ENCODE measurements around the gene TYW1.
"Not testable (repeated sequence)": the region's sequence is repeated elsewhere in the genome, so short reads cannot be mapped to it uniquely, and the experiment has no call there.

TYW1 gene

DNA sequence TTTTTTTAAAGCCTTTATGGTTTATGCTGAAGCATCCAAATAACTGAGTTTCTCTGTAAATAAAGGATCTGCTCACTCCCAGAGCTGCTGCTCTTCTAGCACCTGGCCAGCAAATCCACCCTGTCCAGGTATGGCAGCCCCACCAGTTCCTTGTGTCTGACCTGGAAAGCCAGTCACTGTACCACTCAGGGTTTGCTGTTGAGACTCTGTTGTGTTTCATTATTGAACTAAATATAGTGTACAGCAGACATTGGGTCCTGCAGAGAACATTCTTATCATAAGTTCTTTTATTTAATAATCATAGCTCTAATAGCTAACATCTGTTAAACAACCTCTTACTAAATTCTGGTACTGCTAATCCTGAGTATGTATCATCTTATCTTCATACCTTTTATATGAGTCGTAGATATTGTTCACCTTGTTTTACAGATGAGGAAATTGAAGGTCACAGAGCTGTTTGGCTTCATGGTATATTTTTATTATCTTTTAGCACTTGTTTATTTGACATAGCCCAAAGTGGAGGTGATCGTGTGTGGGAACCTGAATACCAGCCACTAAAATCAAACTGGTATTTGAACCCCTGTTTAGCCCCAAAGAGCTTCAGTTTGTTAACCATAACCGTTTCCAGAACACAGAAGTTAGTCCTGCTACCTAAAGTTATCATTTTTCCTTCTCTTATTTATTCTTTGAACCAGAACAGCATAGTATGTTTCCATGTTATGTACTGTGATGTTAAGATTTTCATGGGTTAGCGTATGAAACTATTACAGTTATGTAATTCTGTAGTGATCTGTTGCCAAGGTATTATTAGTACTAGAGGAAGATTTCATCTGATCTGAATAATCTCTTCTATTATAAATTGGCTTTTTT, 139.2 kb downstream of the TYW1 start:
- DNase-seq, result not testable (repeated sequence)

DNA sequence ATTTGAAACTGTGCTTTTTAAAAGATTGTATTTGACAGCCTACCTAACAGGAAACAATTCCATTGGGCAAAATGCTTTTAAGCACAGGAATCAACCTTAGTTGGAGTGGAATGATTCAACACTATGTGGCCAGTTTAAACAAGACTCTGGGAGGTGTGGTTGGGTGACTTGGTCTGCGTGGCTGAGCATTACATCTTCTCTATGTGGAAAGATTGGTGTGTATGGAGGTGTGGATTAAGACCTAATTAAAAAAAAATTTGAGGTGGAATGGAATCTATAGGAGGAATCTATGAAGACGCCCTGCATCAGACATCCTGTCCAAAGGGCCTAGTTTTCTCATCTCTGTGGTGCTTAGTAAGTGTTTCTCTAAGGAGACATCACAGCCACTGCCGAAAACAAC, 140.9 kb downstream of the TYW1 start:
- DNase-seq, result not testable (repeated sequence)

DNA sequence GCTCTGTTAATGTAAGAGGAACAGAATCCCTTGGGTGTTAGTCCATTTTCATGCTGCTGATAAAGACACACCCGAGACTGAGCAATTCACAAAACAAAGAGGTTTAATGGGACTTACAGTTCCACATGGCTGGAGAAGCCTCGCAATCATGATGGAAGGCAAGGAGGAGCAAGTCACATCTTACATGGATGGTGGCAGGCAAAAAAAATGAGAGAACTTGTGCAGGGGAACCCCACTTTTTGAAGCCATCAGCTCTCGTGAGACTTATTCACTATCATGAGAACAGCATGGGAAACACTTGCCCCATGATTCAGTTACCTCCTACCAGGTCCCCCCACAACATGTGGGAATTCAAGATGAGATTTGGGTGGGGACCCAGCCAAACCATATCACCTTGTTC, 143.2 kb downstream of the TYW1 start:
- not testable (repeated sequence) for DNase-seq

DNA sequence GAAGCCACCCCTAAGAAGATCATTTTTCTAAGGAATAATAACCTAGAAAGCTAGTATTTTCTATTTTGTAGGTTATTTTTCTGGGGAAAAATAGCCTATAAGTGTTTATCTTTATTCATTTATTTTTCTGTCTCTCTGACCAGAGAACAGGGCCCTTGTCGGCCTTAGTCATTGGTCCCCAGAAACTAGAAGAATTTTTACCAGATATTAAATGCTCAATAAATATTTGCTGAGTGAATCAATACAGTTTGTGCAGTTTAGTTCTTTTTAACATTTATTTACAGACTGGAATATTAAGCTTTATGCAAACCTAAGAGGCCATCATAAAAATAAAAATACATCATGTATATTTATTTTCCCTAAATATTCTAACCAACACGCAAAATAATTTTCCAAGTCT, 144.4 kb downstream of the TYW1 start:
- DNase-seq, result not testable (repeated sequence)

DNA sequence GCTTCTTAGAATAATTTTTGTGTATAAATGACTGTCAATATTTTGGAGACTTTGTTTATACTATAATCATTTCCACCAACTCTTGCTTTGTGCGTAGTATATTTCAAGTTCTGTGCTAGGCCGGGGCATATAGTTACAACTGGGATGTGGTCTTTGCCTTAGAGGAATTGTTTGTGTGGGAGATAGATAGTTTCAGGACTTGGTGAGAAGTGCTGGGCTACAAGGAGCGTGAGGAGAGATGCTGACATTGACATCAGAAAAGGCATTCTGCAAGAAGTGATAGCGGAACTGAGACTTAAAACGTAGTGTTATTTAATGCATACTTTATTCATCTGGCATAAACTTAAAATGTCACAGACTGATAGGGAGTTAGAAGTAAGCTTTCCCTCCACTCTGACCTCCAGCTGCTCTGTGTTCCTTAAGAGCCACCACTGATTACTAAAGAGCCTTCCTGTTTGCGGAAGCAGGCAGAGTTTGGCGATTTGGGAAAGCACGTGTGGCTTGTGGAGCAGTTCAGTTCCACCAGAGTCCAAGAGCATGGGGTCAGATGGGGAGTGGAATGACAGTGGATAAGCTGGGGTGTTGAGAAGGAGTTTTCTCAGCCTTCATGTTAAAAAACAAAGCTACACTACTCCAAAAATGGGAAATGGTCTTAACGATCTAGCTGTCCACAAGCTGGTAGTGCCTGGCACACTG, 146.6 kb downstream of the TYW1 start:
- DNase-seq, result not testable (repeated sequence)

DNA sequence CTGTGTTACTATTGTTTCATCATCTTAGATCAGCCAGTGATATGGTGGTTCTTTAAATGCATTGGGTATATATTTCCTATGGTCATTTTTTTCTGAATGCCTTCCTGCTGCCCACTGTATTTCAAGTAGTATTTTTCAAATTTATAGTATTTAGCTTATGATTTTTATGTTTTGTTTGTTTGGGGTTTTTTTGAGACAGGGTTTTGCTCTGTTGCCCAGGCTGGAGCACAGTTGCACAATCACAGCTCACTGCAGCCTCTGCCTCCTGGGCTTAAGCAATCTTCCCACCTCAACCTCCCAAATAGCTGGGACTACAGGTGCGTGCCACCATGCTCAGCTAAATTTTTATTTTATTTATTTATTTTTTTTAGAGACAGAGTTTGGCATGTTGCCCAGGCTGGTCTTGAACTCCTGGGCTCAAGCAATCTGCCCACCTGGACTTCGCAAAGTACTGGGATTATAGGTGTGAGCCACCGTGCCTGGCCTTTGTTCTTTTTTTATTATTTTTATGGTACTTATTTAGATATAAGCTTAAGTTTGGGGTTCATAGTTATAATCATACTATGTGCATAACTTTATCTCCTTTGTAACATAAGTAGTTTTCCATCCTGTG, 149.1 kb downstream of the TYW1 start:
- not testable (repeated sequence) for DNase-seq

DNA sequence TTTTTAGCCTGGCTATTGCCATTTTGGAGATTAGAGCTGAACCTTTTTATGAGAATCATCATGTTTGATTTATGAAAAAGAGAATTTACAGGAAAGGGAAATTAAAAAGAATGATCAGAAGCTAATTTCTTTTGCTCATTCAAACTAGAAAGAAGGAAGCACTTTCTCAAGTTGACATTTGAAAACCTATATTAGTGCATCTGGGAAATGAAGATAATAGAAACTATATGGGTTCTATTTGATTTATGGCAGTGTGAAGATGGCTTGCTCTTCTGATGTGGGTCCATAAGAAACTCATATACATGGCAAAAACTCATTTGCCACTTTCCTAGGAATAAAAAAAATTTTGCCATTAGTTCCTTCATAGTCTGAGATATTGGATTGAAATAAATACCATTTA, 152.5 kb downstream of the TYW1 start:
- DNase-seq, result not testable (repeated sequence)

DNA sequence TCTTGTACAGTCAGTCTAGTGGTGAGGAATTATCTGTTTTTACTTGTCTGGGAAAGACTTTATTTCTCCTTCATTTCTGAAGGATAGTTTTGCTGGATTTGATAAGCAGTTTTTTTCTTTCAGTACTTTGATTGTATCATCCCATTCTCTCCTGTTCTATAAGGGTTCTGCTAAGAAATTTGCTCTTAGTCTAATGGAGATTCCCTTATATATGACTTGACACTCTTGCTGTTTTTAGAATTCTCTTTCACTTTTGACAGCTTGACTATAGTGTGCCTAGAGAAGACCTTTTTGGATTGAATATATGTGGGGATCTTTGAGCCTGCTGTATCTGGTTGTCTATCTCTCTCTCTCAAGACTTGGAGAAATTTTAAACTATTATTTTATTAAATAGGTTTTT, 157.7 kb downstream of the TYW1 start:
- DNase-seq, result not testable (repeated sequence)

DNA sequence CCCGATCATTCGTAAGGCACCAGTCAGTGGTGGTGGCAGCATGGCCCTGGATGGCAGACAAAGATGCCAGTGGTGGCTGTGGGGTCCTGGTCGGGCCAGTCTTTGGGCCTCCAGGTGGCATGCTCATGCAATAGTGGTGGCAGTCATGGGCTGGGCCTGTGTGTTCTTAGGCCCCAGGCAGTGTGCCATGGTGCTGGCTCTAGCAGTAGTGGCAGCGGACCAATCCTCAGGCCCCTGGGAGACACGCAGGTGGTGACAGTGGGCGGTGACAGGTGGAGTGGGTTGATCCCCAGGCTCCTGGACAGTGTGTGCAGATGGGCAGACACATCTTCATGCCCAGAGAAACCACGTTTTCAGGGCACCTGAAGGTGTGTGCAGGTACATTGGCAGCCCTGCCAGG, 159.4 kb downstream of the TYW1 start:
- DNase-seq, result not testable (repeated sequence)

DNA sequence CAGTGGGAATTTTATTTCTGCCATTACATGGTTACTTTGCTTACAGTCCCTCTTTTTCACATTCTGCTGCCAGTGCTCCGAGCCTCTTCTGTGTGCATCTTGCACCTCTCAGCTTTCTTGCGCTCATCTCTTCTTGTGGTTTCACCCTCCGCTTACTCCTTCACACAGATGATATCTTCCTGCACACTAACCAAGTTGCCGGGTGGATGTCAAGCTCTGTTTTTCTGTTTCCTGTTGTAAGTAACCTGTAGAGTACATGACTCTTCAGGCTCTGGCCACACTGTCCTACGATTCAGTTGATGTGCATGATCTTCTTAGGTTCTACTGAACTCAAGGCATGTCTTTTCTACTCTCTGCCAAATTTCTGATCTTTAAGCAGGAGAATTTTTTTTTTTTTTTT, 166.7 kb downstream of the TYW1 start:
- not testable (repeated sequence) for DNase-seq

DNA sequence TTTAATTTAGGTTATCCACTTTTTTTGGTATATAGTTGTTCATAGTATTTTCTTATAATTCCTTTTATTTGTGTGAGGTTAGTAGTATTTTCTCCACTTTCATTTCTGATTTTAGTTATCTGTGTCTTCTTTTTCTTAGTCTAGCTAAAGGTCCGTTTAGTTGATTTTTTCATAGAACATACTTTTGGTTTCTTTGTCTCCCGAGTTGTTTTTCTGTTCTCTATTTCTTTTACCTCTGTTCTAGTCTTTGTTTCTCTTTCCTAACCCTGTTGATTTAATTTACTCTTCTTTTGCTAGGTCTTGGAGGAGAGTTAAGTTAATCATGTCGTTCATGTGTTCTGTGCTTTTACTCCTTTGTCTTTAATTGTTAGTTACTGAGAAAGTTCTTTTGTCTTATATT, 174.5 kb downstream of the TYW1 start:
- DNase-seq, result not testable (repeated sequence)

DNA sequence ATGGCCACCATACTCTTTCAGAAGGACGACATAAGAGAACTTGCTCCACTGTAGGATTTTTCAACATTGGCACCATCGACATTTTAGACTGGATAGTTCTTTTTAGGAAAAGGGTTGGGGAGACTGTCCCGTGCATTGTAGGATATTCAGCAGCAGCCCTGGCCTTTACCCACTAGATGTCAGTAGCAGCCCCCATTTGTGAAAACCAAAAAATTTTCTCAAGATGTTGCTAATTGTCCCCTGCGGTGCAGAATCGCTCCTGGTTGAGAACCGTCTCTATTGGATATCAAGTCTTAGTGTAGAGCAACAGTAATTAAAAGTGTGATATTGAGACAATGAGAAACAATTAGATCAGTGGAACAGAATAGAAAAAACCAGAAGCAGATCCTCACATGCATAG, 180.1 kb downstream of the TYW1 start:
- DNase-seq, result not testable (repeated sequence)

DNA sequence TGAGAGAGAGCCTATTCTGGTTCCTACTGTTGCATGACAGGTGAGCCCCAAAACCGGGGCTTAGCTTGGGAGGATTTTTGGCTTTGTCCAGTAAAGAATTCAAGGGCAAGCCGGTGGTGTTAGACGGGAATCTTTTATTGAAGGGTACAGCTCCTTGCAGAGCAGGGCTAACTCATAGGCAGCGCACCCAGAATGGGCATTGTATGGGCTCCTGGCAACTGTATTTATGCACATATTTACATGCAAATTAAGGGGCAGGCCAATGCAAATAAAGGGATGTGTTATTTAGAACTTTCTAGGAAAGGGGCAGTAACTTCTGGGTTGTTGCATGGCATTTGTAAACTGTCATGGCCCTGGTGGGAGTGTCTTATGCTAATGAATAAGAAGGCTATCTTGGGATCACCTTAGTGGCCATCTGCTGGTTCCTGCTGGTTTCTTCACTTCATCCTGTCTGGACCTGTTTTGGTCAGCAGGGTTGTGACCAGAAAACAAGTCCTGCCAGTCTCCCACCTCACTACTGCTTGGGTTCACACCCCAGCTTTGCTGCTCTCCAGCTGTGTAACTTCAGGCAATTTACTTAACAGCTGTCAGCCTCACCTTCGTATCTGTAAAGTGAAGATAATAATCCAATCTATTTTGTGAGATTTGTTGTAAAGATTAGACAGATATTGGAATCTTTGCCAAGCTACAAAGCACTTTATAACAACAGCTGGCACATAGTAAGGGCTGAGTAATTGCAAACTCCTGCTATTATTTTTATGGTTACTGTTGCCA, 182.5 kb downstream of the TYW1 start:
- not testable (repeated sequence) for DNase-seq

DNA sequence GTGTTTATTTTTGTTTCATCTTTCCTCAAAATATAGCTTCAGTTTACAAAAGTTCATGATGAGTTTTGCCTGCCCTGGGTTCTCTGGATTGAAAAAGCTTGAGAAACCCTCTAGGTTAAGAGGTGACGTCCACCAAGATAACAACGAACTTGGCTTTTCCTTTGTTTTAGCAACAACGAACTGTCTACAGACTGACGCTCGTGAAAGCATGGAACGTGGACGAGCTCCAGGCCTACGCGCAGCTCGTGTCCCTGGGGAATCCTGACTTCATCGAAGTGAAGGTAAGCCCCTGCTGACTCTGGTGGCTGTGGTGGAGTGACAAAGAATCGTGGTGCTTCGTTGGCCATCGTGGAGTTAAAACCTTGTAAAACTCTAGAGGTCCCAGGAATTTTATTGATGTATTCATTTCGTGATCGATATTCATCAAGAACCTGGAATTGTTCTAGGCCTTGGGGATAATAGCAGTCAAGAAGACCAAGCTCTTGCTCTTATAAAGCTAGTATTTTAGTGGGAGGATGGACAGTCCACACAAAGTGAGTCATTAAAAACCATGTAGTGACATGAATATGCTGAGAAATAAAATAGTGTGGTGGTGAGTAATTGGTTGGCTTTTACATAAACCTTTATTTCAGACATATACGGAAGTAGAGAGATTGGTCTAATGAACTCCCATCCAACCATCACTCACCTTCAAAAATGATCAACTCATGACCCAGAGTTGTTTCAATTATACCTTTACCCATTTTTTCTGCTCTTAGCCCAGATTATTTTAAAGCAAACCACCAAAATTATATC, 186.5 kb downstream of the TYW1 start:
- not testable (repeated sequence) for DNase-seq

DNA sequence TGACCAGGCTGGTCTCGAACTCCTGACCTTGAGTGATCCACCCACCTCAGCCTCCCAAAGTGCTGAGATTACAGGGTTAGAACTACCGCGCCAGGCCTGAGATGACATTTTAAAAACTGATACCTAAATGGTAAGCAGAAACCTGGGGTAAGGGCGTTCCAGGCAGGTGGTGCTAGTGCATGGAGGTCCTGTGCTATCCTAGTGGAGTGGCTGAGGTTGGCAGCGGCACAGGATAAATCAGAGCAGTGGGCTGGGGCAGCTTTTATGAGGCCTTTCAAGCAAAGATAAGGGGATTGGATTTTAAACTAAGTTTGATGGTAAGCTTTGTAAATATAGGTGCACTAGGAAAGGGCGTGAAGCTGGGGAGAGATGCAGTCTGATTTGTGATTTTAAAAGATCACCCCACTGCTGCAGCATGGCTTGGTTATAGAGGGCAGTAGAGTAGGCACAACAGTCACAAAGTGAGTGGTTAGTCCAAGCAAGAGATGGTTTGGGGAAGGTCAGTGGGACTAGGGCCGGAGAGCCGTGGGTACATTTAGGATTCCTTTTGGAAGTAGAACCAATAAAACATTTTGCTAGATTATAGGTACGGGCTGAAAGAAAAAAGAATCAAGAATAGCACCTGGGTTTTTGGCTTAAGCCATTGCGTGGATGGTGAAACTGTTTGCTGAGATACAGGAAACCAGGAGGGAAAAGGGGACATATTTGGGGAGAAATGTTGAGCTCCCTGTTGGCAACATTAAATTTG, 188.5 kb downstream of the TYW1 start:
- DNase-seq, result not testable (repeated sequence)

DNA sequence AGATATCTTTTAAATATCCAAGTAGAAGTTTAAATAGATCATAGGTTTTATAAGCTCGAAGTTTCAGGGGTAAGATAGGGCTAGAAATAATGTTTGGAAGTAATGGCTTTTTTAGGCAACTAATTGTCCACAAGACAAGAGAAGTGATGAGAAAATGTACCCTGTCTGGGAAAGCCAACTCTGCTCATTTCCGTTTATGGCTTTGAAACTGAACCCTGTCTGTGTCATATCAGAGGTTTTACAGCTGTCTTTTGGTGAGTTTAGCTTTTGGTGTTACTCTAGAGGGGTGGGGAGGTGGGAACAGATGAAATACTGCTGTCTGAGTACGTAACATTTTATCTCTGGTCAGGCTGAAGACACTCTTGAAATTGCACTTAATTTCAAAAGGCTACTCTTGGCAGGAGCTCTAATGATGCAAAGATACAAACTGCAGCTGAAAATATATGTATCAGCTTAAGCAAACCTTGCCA, 189.1 kb downstream of the TYW1 start:
- DNase-seq, result not testable (repeated sequence)

DNA sequence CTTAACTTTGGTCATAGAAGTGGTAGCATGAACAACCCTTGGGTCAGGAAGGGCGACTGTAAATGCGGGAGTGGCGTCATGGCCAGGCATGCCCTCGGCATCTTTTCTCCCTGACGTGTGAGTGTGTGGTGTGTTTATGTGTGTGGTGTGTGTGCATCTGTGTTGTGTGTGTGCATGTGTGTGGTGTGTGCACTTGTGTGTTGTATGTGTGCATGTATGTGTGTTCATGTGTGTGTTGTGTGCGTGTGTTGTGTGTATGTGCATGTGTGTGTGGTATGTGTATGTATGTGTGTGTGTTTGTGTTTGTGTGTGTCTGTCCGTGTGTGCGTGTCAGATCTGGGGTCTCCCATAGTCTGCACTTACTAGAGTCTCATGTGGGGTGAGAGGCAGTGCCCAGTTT, 192.5 kb downstream of the TYW1 start:
- not testable (repeated sequence) for DNase-seq

DNA sequence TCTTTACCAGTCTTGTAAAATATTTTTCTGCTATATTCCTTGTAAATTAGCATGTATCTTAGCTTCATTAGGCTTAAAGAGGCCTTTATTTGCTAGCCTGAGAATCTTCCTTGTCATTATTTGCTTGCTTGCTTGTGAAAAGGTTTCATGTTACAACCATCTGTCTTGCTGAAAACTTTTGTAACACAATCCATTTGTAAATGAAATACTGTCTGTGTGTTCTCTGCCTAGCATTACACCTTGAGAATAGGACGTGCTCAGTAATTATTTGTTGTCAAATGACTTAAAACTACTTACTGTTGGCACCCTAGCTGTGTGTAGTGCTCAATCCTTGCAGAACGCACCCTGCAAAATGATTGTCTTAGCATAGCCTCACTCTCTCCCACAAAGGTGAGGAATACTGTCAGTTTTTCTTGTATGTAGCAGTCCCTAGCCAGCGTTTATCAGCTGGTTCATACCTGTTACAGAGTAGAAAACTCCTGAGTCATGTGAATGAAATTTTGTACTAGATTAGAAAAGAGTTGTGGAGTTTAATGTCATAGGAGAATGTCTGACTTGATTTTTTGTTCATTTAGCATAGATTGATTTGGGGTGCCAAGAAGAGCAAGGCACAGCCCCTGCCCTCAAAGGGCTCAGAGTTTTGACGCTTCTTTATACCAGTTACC, 193.3 kb downstream of the TYW1 start:
- not testable (repeated sequence) for DNase-seq

DNA sequence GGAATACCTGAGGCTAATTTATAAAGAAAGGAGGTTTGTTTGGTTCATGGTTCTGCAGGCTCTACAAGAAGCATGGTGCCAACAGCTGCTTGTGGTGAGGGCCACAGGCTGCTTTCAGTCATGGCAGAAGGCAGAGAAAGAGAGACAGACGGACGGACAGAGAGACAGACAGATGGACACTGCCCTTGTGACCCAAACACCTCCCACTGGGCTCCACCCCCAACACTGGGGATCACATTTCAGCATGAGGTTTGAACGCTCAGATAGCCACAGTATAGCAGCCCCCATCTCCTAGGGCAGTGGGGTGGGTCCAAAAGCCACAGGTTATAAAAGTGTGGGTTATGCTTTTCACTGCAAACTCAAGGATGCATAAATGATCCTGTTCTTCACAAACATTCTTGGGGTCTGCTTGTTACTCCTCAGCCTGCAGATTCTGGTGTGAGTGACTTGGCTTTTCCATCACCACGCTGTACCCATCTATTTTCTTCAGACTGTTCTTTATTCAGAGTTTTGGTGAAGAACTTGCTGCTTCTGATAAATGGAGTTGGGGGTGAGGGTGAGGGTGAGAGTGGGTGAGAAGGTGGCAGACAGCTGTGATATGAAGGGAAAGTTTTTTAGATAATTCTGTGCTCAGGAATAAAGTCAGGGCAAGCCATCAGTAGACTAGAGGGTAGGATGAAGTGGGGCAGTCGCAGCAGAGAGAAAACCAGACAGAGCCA, 194.5 kb downstream of the TYW1 start:
- not testable (repeated sequence) for DNase-seq
